Naive thymus-derived CD4-positive, alpha-beta T cell (primary cell): Measurements from ENCODE around the gene GLT1D1. TPM values are rescaled to one million over a fixed set of nuclear protein-coding genes. Genes with fewer than 3 reads are reported as not detected.

Experiments
- ATAC-seq: fragments of 150-1000 bp; cut with Tn5 transposase; 2 replicates; pipeline ENCODE4 v1.10.0; 2021; ENCODE audit warnings: mild to moderate bottlenecking, moderate library complexity
- CTCF ChIA-PET: fragments of 350-600 bp; sonication (Branson Sonifier 250); formaldehyde crosslinking; loops from one replicate; lab custom pipeline; 2021; ENCODE audit warnings: antibody characterized with exemption; lab: Charles Lee
- POLR2A ChIA-PET: fragments of 350-600 bp; sonication (Branson Sonifier 250); formaldehyde crosslinking; loops from one replicate; lab custom pipeline; 2021; ENCODE audit warnings: antibody characterized with exemption, inconsistent platforms; lab: Charles Lee
- DNase-seq, 9 donors: peaks; one replicate each; pipeline versions ENCODE4 v3.0.0 to v3.0.0-alpha.2; 2020 to 2022; ENCODE audit warnings: mixed read lengths in 1 of 9
- H3K27ac ChIP-seq: one replicate; pipeline ENCODE4 v1.7.0; 2013; ENCODE audit warnings: mild to moderate bottlenecking, low read depth, low read length, moderate library complexity
- H3K27me3 ChIP-seq, 2 donors: one replicate each; pipeline ENCODE4 v1.7.0; 2013; ENCODE audit warnings: low read length in 2 of 2, mild to moderate bottlenecking in 2 of 2, moderate library complexity in 2 of 2; ENCODE audit not compliant: control insufficient read depth in 2 of 2, insufficient read depth in 2 of 2
- H3K36me3 ChIP-seq, 3 experiments: 1 replicate in 2 of 3; 2 replicates in 1 of 3; pipeline ENCODE4 v1.7.0; 2013; ENCODE audit warnings: low read length in 3 of 3, mild to moderate bottlenecking in 3 of 3, moderate library complexity in 1 of 3; ENCODE audit not compliant: insufficient read depth in 3 of 3, control insufficient read depth in 2 of 3
- H3K4me1 ChIP-seq, 2 donors: one replicate each; pipeline ENCODE4 v1.7.0; 2013; ENCODE audit warnings: low read length in 2 of 2, mild to moderate bottlenecking in 2 of 2, moderate library complexity in 1 of 2; ENCODE audit not compliant: control insufficient read depth in 2 of 2, insufficient read depth in 2 of 2
- H3K4me3 ChIP-seq: 2 replicates; pipeline ENCODE4 v1.7.0; 2013; ENCODE audit warnings: mild to moderate bottlenecking, low read length
- H3K9me3 ChIP-seq, 3 experiments: 1 replicate in 2 of 3; 2 replicates in 1 of 3; pipeline ENCODE4 v1.7.0; 2013; ENCODE audit warnings: low read length in 3 of 3; ENCODE audit not compliant: control insufficient read depth in 2 of 3
- H3K27ac Mint-ChIP-seq, 9 donors: one replicate each; pipeline ENCODE4 v1.8.0; 2020 to 2022; ENCODE audit warnings: mixed read lengths in 9 of 9, mild to moderate bottlenecking in 8 of 9, moderate library complexity in 5 of 9, inconsistent platforms in 2 of 9
- H3K27me3 Mint-ChIP-seq, 5 donors: one replicate each; pipeline ENCODE4 v1.8.0; 2021 to 2022; ENCODE audit warnings: mixed read lengths in 5 of 5, mild to moderate bottlenecking in 1 of 5
- H3K36me3 Mint-ChIP-seq, 5 donors: one replicate each; pipeline ENCODE4 v1.8.0; 2020 to 2022; ENCODE audit warnings: mixed read lengths in 5 of 5, mild to moderate bottlenecking in 3 of 5, inconsistent platforms in 1 of 5
- H3K4me1 Mint-ChIP-seq, 7 donors: one replicate each; pipeline ENCODE4 v1.8.0; 2020 to 2022; ENCODE audit warnings: mixed read lengths in 7 of 7, mild to moderate bottlenecking in 3 of 7, inconsistent platforms in 1 of 7
- H3K4me3 Mint-ChIP-seq, 10 donors: one replicate each; pipeline ENCODE4 v1.8.0; 2020 to 2022; ENCODE audit warnings: mild to moderate bottlenecking in 10 of 10, mixed read lengths in 10 of 10, moderate library complexity in 6 of 10, inconsistent platforms in 2 of 10
- H3K9me3 Mint-ChIP-seq, 11 donors: one replicate each; pipeline ENCODE4 v1.8.0; 2020 to 2022; ENCODE audit warnings: mixed read lengths in 11 of 11, mild to moderate bottlenecking in 4 of 11, inconsistent platforms in 1 of 11, moderate library complexity in 1 of 11
- intact Hi-C, 2 donors: fragments of 100-400 bp; cut with micrococcal nuclease; formaldehyde crosslinking; loops; one replicate each; pipeline ENCODE4 v1.15.1; 2023
- polyA plus RNA-seq, 2 donors: library from polyadenylated mRNA; unstranded; fragments of 300-500 nt; fragmentation: Illumina TruSeq; gene quantifications; one replicate each; pipeline ENCODE4 v1.2.3, GENCODE V29; 2021
- total RNA-seq, 6 experiments: library from RNA in 5 of 6; stranded (reverse) in 5 of 6; gene quantifications; 1 replicate in 5 of 6; 2 replicates in 1 of 6; pipeline ENCODE4 v1.2.3 and lab custom pipeline; 2021 to 2026

The GLT1D1 gene
- total and polyA plus RNA-seq, 7 experiments from 2014 or later = 0.11 to 16.9 (median 1.1) TPM; not detected in 3

GRCh38 chr12:128942960-128943477, 89.7 kb downstream of the GLT1D1 start:
- no peak overlapping the region for H3K4me3 Mint-ChIP-seq
- no peaks in the 10 kb centered on the region for H3K36me3 Mint-ChIP-seq
- peaks cover 0 to 11% (median 5%) of the 10 kb centered on the region in 7 donors for H3K4me1 Mint-ChIP-seq
- DNase-seq (no peak), ATAC-seq (no peak)
- Histone ChIP-seq H3K4me1 (no peaks in the 10 kb centered on the region), H3K36me3 (no peaks in the 10 kb centered on the region), H3K27ac (no peak overlapping the region), H3K9me3 (no peaks in the 10 kb centered on the region), H3K4me3 (no peak overlapping the region), H3K27me3 (no peaks in the 10 kb centered on the region)
- no peak overlapping the region for H3K27ac Mint-ChIP-seq
- CTCF ChIA-PET = no interaction called here
- H3K27me3 Mint-ChIP-seq = peaks cover 0 to 2% (median 0%) of the 10 kb centered on the region in 5 donors
- POLR2A ChIA-PET = no interaction called here
- H3K9me3 Mint-ChIP-seq = no peaks in the 10 kb centered on the region
- intact Hi-C loops = no loop called here

- Histone ChIP-seq H3K4me3 (no peak overlapping the region), H3K4me1 (no peaks in the 10 kb centered on the region), H3K27ac (no peak overlapping the region), H3K9me3 (no peaks in the 10 kb centered on the region), H3K27me3 (no peaks in the 10 kb centered on the region), H3K36me3 (no peaks in the 10 kb centered on the region)
- Mint-ChIP-seq H3K4me3 (no peak overlapping the region), H3K27ac (no peak overlapping the region), H3K36me3 (no peaks in the 10 kb centered on the region), H3K27me3 (peaks cover 0 to 2% (median 0%) of the 10 kb centered on the region in 5 donors), H3K9me3 (no peaks in the 10 kb centered on the region), H3K4me1 (peaks cover 0 to 22% (median 6%) of the 10 kb centered on the region in 7 donors)
- POLR2A ChIA-PET = no interaction called here
- intact Hi-C loops = no loop called here
- CTCF ChIA-PET = no interaction called here
- ATAC-seq (no peak), DNase-seq (no peak)
Measured at GRCh38 chr12:128944956-128945355, 91.7 kb downstream of the GLT1D1 start.

GRCh38 chr12:128947209-128947608, 93.9 kb downstream of the GLT1D1 start:
- H3K4me3 Mint-ChIP-seq = peak overlapping the region in 2 of 10 donors; percentile 1 to 26
- Histone ChIP-seq H3K27ac (no peak overlapping the region), H3K9me3 (no peaks in the 10 kb centered on the region), H3K27me3 (no peaks in the 10 kb centered on the region), H3K4me1 (no peaks in the 10 kb centered on the region), H3K36me3 (no peaks in the 10 kb centered on the region), H3K4me3 (no peak overlapping the region)
- intact Hi-C loops = no loop called here
- ChIA-PET CTCF (no interaction called here), POLR2A (no interaction called here)
- peaks cover 0 to 5% (median 0%) of the 10 kb centered on the region in 5 donors for H3K27me3 Mint-ChIP-seq
- peaks cover 0 to 4% (median 0%) of the 10 kb centered on the region in 11 donors for H3K9me3 Mint-ChIP-seq
- DNase-seq (no peak), ATAC-seq (no peak)
- H3K36me3 Mint-ChIP-seq = no peaks in the 10 kb centered on the region
- H3K27ac Mint-ChIP-seq = peak overlapping the region in 2 of 9 donors; percentile 0 to 17
- peaks cover 0 to 28% (median 6%) of the 10 kb centered on the region in 7 donors for H3K4me1 Mint-ChIP-seq

- Histone ChIP-seq H3K4me3 (no peak overlapping the region), H3K36me3 (no peaks in the 10 kb centered on the region), H3K27ac (no peak overlapping the region), H3K9me3 (no peaks in the 10 kb centered on the region), H3K27me3 (no peaks in the 10 kb centered on the region), H3K4me1 (no peaks in the 10 kb centered on the region)
- Mint-ChIP-seq H3K27ac (no peak overlapping the region), H3K4me3 (no peak overlapping the region), H3K4me1 (peaks cover 0 to 28% (median 6%) of the 10 kb centered on the region in 7 donors), H3K27me3 (peaks cover 0 to 5% (median 0%) of the 10 kb centered on the region in 5 donors), H3K9me3 (peaks cover 0 to 5% (median 0%) of the 10 kb centered on the region in 11 donors), H3K36me3 (no peaks in the 10 kb centered on the region)
- ATAC-seq = no peak
- intact Hi-C loops = no loop called here
- CTCF ChIA-PET = no interaction called here
- DNase-seq = no peak
- POLR2A ChIA-PET = no interaction called here
Measured at GRCh38 chr12:128949086-128949485, 95.8 kb downstream of the GLT1D1 start.

GRCh38 chr12:128951448-128951847, 98.2 kb downstream of the GLT1D1 start:
- no peak overlapping the region for H3K27ac Mint-ChIP-seq
- intact Hi-C loops = no loop called here
- DNase-seq = no peak
- H3K27me3 ChIP-seq = no peaks in the 10 kb centered on the region
- ChIA-PET CTCF (no interaction called here), POLR2A (no interaction called here)
- H3K36me3 ChIP-seq = no peaks in the 10 kb centered on the region
- H3K4me3 ChIP-seq = no peak overlapping the region
- ATAC-seq = no peak
- H3K4me3 Mint-ChIP-seq = no peak overlapping the region
- H3K9me3 ChIP-seq = no peaks in the 10 kb centered on the region
- no peaks in the 10 kb centered on the region for H3K4me1 ChIP-seq
- H3K4me1 Mint-ChIP-seq = peaks cover 0 to 28% (median 6%) of the 10 kb centered on the region in 7 donors
- peaks cover under 1 to 16% (median 4%) of the 10 kb centered on the region in 5 donors for H3K27me3 Mint-ChIP-seq
- no peaks in the 10 kb centered on the region for H3K36me3 Mint-ChIP-seq
- H3K9me3 Mint-ChIP-seq = peaks cover 0 to 9% (median 0%) of the 10 kb centered on the region in 11 donors
- no peak overlapping the region for H3K27ac ChIP-seq

GRCh38 chr12:128956755-128957154, 103.5 kb downstream of the GLT1D1 start:
- no peak for ATAC-seq
- no peak overlapping the region for H3K4me3 ChIP-seq
- POLR2A ChIA-PET = no interaction called here
- Mint-ChIP-seq H3K9me3 (peaks cover 0 to 12% (median 0%) of the 10 kb centered on the region in 11 donors), H3K36me3 (peaks cover 0 to 3% (median 0%) of the 10 kb centered on the region in 5 donors), H3K4me1 (peaks cover 0 to 6% (median 0%) of the 10 kb centered on the region in 7 donors), H3K4me3 (no peak overlapping the region), H3K27ac (no peak overlapping the region), H3K27me3 (peaks cover 21 to 42% (median 24%) of the 10 kb centered on the region in 5 donors)
- DNase-seq = no peak
- intact Hi-C loops = no loop called here
- no peaks in the 10 kb centered on the region for H3K27me3 ChIP-seq
- no peaks in the 10 kb centered on the region for H3K9me3 ChIP-seq
- H3K36me3 ChIP-seq = no peaks in the 10 kb centered on the region
- H3K27ac ChIP-seq = no peak overlapping the region
- H3K4me1 ChIP-seq = no peaks in the 10 kb centered on the region
- CTCF ChIA-PET = no interaction called here

GRCh38 chr12:128959901-128960300, 106.6 kb downstream of the GLT1D1 start:
- Mint-ChIP-seq H3K4me3 (peak overlapping the region in 5 of 10 donors; percentile 1 to 63 (median 35)), H3K27me3 (peaks cover 21 to 39% (median 29%) of the 10 kb centered on the region in 5 donors), H3K27ac (no peak overlapping the region), H3K9me3 (peaks cover 0 to 12% (median 4%) of the 10 kb centered on the region in 11 donors), H3K36me3 (peaks cover 0 to 3% (median 0%) of the 10 kb centered on the region in 5 donors), H3K4me1 (peaks cover 0 to 6% (median 0%) of the 10 kb centered on the region in 7 donors)
- H3K27me3 ChIP-seq = no peaks in the 10 kb centered on the region
- ChIA-PET CTCF (no interaction called here), POLR2A (no interaction called here)
- no peak overlapping the region for H3K27ac ChIP-seq
- H3K4me1 ChIP-seq = no peaks in the 10 kb centered on the region
- DNase-seq (no peak), ATAC-seq (no peak)
- H3K4me3 ChIP-seq = no peak overlapping the region
- intact Hi-C loops = no loop called here
- no peaks in the 10 kb centered on the region for H3K36me3 ChIP-seq
- H3K9me3 ChIP-seq = no peaks in the 10 kb centered on the region
